CD4-positive, alpha-beta T cell treated with Interferon gamma for 1 hour (primary cell): ENCODE data around the gene DYDC2.
"Not testable (repeated sequence)": the region's sequence is repeated elsewhere in the genome, so short reads cannot be mapped to it uniquely, and the experiment has no call there.

Source experiments
- DNase-seq: peaks from one replicate; pipeline ENCODE4 v3.0.0-alpha.2; 2020

DYDC2 gene

GRCh38 chr10:80415734-80416478 lies 59.3 kb downstream of the DYDC2 start:
- no peak for DNase-seq

DNA sequence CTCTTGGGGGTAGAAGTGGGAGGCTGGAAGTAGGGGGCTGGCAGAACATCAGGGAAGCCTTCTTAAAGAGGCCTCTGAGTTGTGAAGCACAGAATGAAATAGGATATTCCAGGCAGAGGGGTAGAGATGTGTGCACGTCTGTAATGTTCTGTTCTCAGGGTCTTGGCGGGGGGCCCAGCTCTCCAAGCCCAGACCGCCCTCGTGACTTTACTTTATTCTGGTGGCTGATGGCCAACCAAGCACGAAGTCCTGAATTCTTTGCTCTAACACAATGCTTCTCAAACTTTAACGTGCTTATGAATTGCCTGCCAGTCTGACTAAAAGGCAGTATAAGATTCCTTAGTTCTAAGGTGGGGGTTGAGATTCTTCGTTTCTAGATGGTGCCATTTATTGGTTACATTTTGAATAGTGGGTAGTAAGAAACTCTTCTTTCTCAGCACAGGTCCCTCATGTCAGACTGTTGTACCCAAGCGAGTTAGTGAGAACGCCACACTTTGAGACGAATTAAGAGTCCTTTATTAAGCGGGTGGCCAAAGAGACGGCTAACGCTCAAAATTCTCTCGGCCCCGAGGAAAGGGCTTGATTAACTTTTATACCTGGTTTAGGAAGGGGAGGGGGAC lies 60.0 kb downstream of the DYDC2 start:
- DNase-seq, result no peak

GRCh38 chr10:80417256-80417655 lies 60.7 kb downstream of the DYDC2 start:
- DNase-seq, result not testable (repeated sequence)
